Sigmoid colon (tissue), 7 donors: ENCODE data around the gene DUS1L. TPM values are rescaled to one million over a fixed set of nuclear protein-coding genes. Genes with fewer than 3 reads are reported as not detected.

Experiments
- DNase-seq: peaks from one replicate; pipeline ENCODE4 v3.0.0-alpha.2; 2019
- H3K27ac ChIP-seq, 4 donors: fragments of 200-600 bp; sonication (generic); one replicate each; pipeline ENCODE4 v1.5.1; 2016 to 2019; ENCODE audit warnings: mild to moderate bottlenecking in 1 of 4
- H3K27me3 ChIP-seq, 3 donors: fragments of 200-600 bp; sonication (generic); one replicate each; pipeline ENCODE4 v1.5.1; 2019; ENCODE audit warnings: mild to moderate bottlenecking in 1 of 3
- H3K36me3 ChIP-seq, 4 donors: fragments of 200-600 bp; sonication (generic); one replicate each; pipeline ENCODE4 v1.5.1; 2016 to 2019
- H3K4me1 ChIP-seq, 4 donors: fragments of 200-600 bp; sonication (generic); one replicate each; pipeline ENCODE4 v1.5.1; 2017 to 2019
- H3K4me3 ChIP-seq, 4 donors: fragments of 200-600 bp; sonication (generic); one replicate each; pipeline ENCODE4 v1.5.1; 2017 to 2019; ENCODE audit warnings: mild to moderate bottlenecking in 2 of 4, moderate library complexity in 1 of 4
- H3K9me3 ChIP-seq, 4 donors: fragments of 200-600 bp in 3 of 4; sonication (generic) in 3 of 4; one replicate each; pipeline versions ENCODE4 v1.5.1 to v1.6.1; 2013 to 2019
- EP300 ChIP-seq, 4 donors: sonication (generic); formaldehyde crosslinking; IDR thresholded peaks; one replicate each; pipeline ENCODE4 v1.6.1; 2017; ENCODE audit warnings: antibody characterized with exemption in 4 of 4
- POLR2A ChIP-seq, 2 donors: fragments of 450-650 bp; IDR thresholded peaks; one replicate each; pipeline ENCODE4 v1.6.1; 2016; ENCODE audit warnings: antibody characterized with exemption in 2 of 2, mild to moderate bottlenecking in 2 of 2, moderate library complexity in 2 of 2
- POLR2AphosphoS5 ChIP-seq, 4 donors: sonication (generic); formaldehyde crosslinking; IDR thresholded peaks; one replicate each; pipeline ENCODE4 v1.6.1; 2017; ENCODE audit warnings: antibody characterized with exemption in 4 of 4
- WGBS, 2 donors: extraction: QIAGEN DNeasy Blood & Tissue Kit; methylation state at CpG; one replicate each; pipeline ENCODE4 v1.1.7; 2013; 5-methylcytosine and 5-hydroxymethylcytosine counted together
- intact Hi-C: fragments of 100-400 bp; cut with DNase I; formaldehyde crosslinking; loops from one replicate; pipeline ENCODE4 v1.15.1; 2023
- polyA plus RNA-seq, 3 donors: library from polyadenylated mRNA; stranded (reverse); fragments of 200-250 nt; gene quantifications; one replicate each; pipeline ENCODE4 v1.2.3, GENCODE V29; 2013
- total RNA-seq, 4 donors: library from RNA; depleted of rRNA; stranded (reverse); fragments of >200 nt; gene quantifications; one replicate each; pipeline ENCODE4 v1.1.0, GENCODE V29; 2016
- TF ChIP-seq, protein P1 (sequence below), 4 experiments: fragments of 450-650 bp in 3 of 4; fragments of 200-600 bp in 1 of 4; IDR thresholded peaks; one replicate each; pipeline ENCODE4 v1.5.1; 2016 to 2019; ENCODE audit warnings: antibody characterized with exemption in 4 of 4, mild to moderate bottlenecking in 3 of 4, moderate library complexity in 2 of 4
- donor health status: healthy with polysubstance abuse.
- donor health status: Bipolar disorder and iron deficiency.
- donor health status: healthy.

DUS1L gene
- total and polyA plus RNA-seq, 7 donors, result 31.3 to 119 (median 68.5) TPM

DNA sequence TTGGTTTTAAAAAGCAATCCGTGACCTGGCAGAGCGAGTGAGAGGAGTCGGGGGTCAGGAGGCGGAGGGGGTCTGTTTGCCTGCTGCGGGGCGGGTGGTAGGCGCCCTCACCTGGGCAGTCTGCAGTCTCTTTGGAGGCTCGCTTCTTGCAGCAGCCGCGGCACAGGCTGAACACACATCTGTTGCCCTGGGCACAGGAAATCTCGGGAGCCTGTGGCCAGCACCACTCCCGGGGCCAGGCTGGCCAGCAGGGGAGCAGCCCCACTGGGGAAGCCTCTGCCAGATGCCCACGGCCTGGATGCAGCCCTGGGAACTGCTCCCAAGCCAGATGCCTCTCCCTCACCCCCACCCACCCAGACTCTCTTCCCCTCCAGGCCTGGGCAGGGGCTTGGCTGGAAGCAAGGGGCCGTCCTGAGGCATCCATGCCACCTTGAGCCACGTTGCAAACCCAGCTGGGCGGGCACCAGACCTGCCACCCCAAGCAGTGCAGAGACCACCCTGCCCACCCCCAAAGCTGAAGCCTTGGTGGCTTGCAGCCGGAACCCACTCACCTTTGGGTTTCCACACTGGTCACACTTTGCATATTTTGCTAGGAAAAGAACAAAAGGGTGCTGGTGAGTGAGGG is 7.3 kb downstream of the DUS1L start:
- WGBS, 2 donors, result 80 to 84% methylated on average over 17 of the region's 17 CpGs
- no peak overlapping the region for H3K4me3 ChIP-seq
- peaks cover 40 to 100% (median 51%) of the 10 kb centered on the region in 4 donors for H3K36me3 ChIP-seq
- intact Hi-C loops, result no loop called here
- no peaks in the 10 kb centered on the region for H3K27me3 ChIP-seq
- DNase-seq, result no peak
- no peak overlapping the region for H3K27ac ChIP-seq
- peaks cover 0 to 9% (median 5%) of the 10 kb centered on the region in 4 donors for H3K4me1 ChIP-seq
- no peaks in the 10 kb centered on the region for H3K9me3 ChIP-seq
- TF ChIP-seq EP300 (IDR thresholded peaks at IDR 0.05) (no peak), POLR2A (IDR thresholded peaks at IDR 0.05) (no peak), POLR2AphosphoS5 (IDR thresholded peaks at IDR 0.05) (no peak)
- TF ChIP-seq, protein P1, sequence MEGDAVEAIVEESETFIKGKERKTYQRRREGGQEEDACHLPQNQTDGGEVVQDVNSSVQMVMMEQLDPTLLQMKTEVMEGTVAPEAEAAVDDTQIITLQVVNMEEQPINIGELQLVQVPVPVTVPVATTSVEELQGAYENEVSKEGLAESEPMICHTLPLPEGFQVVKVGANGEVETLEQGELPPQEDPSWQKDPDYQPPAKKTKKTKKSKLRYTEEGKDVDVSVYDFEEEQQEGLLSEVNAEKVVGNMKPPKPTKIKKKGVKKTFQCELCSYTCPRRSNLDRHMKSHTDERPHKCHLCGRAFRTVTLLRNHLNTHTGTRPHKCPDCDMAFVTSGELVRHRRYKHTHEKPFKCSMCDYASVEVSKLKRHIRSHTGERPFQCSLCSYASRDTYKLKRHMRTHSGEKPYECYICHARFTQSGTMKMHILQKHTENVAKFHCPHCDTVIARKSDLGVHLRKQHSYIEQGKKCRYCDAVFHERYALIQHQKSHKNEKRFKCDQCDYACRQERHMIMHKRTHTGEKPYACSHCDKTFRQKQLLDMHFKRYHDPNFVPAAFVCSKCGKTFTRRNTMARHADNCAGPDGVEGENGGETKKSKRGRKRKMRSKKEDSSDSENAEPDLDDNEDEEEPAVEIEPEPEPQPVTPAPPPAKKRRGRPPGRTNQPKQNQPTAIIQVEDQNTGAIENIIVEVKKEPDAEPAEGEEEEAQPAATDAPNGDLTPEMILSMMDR (IDR thresholded peaks at IDR 0.05), result no peak

DNA sequence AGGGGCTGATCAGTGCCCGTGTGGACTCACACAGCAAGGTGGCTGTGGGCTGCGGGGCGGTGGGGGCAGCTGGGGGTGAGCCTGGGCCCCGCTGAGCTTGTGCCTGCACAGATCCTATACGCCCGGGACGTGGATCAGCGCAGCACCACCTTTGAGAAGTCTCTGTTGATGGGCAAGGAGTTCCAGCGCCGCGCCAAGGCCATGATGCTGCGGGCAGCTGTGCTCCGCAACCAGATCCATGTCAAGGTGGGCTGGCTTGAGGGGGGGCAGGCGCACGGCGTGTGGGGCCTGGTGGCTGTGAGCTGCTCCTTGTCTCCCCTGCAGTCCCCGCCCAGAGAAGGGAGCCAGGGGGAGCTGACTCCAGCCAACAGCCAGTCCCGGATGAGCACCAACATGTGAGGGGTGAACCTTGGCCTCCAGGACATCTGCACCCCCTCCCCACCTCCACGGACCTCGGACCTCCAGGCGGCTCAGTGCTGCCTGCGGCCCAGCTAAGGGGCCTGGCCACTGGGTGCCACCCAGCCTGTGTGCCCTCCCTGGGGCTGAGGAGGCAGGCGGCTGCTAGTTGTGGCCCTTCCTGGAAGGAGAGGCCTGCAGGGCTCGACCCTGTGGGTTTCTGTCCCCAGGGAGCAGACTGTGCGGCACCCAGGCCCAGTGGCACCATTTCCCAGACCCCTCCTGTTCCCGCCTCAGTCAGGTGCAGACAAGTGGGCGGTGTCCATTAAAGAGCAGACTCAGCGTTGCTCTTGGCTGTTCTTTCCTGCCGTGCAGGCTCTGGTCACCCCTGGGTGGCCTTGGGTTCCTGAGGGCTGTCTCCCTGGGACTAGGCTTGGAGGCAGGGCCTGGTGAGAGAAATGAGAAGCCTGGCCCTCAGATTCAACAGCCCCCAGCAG is 8.6 kb downstream of the DUS1L start:
- no peak for DNase-seq
- intact Hi-C loops, result no loop called here
- Histone ChIP-seq H3K4me1 (peaks cover 0 to 21% (median 17%) of the 10 kb centered on the region in 4 donors), H3K36me3 (peaks cover 36 to 88% (median 44%) of the 10 kb centered on the region in 4 donors), H3K4me3 (no peak overlapping the region), H3K27me3 (no peaks in the 10 kb centered on the region), H3K27ac (no peak overlapping the region), H3K9me3 (no peaks in the 10 kb centered on the region)
- whole genome bisulfite sequencing, 2 donors, result 82 to 86% methylated on average over 29 of the region's 29 CpGs
- TF ChIP-seq EP300 (IDR thresholded peaks at IDR 0.05), result no peak
- no peak for TF ChIP-seq POLR2AphosphoS5 (IDR thresholded peaks at IDR 0.05)
- TF ChIP-seq, protein P1 (IDR thresholded peaks at IDR 0.05), result no peak
- no peak for TF ChIP-seq POLR2A (IDR thresholded peaks at IDR 0.05)

DNA sequence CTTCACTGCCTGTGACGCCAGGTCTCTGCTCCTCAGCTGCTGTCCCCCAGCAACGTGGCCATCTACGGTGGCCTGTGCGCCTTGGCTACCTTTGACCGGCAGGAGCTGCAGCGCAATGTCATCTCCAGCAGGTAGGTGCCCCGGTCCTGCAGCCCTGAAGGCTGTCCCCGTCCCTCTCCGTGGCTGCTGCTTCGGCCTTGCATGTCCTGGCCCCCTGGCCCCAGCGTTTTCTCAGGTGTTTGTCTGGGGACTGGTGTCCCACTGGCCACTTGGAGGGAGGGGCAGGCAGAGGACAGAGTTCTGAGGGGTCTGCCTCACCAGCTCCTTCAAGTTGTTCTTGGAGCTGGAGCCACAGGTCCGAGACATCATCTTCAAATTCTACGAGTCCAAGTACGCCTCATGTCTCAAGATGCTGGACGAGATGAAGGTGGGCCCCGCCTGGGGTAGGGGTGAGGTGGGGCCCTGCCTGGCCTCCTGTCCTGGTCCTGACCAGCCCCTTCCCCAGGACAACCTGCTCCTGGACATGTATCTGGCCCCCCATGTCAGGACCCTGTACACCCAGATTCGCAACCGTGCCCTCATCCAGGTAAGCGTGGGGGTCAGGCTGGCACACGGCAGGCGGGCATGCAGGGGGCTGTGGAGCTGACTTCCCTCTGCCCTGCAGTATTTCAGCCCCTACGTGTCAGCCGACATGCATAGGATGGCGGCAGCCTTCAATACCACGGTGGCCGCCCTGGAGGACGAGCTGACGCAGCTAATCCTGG is 9.5 kb downstream of the DUS1L start:
- no peaks in the 10 kb centered on the region for H3K27me3 ChIP-seq
- WGBS, 2 donors, result 90 to 92% methylated on average over 28 of the region's 28 CpGs
- no peak for TF ChIP-seq POLR2A (IDR thresholded peaks at IDR 0.05)
- no peak for TF ChIP-seq EP300 (IDR thresholded peaks at IDR 0.05)
- TF ChIP-seq, protein P1 (IDR thresholded peaks at IDR 0.05), result no peak
- no peak for TF ChIP-seq POLR2AphosphoS5 (IDR thresholded peaks at IDR 0.05)
- H3K4me3 ChIP-seq, result no peak overlapping the region
- H3K9me3 ChIP-seq, result no peaks in the 10 kb centered on the region
- H3K36me3 ChIP-seq, result peaks cover 30 to 80% (median 39%) of the 10 kb centered on the region in 4 donors
- H3K4me1 ChIP-seq, result peaks cover 0 to 21% (median 18%) of the 10 kb centered on the region in 4 donors
- intact Hi-C loops, result no loop called here
- H3K27ac ChIP-seq, result no peak overlapping the region
- DNase-seq, result no peak

DNA sequence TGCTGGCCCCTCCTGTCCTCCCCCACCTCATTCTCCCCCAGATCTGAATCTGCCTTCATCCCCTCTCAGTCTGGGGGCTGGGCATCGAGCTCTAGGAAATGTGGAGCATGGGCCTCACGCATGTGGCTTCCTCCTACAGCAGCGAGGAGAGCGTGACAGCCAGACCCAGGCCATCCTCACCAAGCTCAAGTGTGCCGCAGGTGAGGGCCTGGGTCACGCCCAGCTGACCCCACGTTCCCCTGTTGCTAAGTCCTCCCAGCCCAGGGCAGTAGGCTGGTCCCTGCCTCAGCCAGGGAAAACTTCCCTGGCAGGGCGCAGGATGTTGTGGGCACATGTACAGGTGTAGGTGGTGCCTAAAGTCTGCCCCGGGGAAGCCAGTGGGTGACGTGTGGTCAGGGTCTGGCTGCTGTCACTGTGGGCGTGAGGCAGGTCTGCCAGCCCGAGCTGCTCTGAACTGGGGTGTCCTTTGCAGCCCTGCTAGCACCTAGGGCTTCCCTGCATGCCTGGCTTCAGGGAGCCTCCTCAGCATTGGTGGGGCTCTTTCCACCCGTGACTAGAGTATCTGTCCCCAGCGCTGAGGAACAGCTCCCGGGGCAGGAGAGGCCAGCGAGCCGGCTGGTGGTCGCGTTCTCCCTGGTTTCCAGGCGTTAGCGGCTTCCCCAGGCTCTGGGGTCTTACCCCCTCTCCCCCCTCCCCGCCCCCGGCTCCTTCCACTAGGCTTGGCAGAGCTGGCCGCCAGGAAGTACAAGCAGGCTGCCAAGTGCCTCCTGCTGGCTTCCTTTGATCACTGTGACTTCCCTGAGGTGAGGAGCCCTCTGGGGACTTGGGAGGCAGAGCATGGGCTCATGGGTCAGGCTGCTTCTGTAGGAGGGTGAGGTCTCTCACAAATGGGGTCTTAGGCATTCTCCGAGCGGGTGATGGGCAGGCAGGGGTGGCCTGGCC is 10.3 kb downstream of the DUS1L start:
- 89 to 90% methylated on average over 26 of the region's 26 CpGs for WGBS, 2 donors
- Histone ChIP-seq H3K4me3 (no peak overlapping the region), H3K27ac (no peak overlapping the region), H3K9me3 (no peaks in the 10 kb centered on the region), H3K36me3 (peaks cover 30 to 72% (median 33%) of the 10 kb centered on the region in 4 donors), H3K4me1 (peaks cover 0 to 29% (median 27%) of the 10 kb centered on the region in 4 donors), H3K27me3 (no peaks in the 10 kb centered on the region)
- TF ChIP-seq POLR2A (IDR thresholded peaks at IDR 0.05) (no peak), EP300 (IDR thresholded peaks at IDR 0.05) (no peak), POLR2AphosphoS5 (IDR thresholded peaks at IDR 0.05) (no peak)
- TF ChIP-seq, protein P1 (IDR thresholded peaks at IDR 0.05), result no peak
- intact Hi-C loops, result no loop called here
- DNase-seq, result no peak
